ENCODE measurements around the gene SOX10.

GRCh38 chr22:38018938-38019827 is 34.8 kb upstream of the SOX10 start:
- TF ChIP-seq CTCF (conservative IDR thresholded peaks at IDR 0.05; ENCODE audit: low read length): no peak
- TF ChIP-seq EZH2phosphoT487 (IDR thresholded peaks at IDR 0.05; ENCODE audit: borderline replicate concordance): no peak

Measured in Loucy (cell line).